HepG2 (cell line): ENCODE measurements around the gene HECTD1. TPM values are rescaled to one million over a fixed set of nuclear protein-coding genes. Genes with fewer than 3 reads are reported as not detected.

Source experiments
- ATAC-seq: fragments of 200-7000 bp; cut with Tn5 transposase; 3 replicates; pipeline ENCODE4 v1.9.1; 2020; ENCODE audit warnings: mild to moderate bottlenecking, moderate library complexity
- BruUV-seq: library from RNA; stranded (reverse); fragments of 400-500 nt; replicated peaks from 2 replicates; lab custom pipeline; 2021; lab: Mats Ljungman, UMichigan
- CTCF ChIA-PET: fragments of 300-600 bp; formaldehyde crosslinking; extraction: SDS; loops from one replicate; lab custom pipeline; 2021; ENCODE audit warnings: low total read pairs, inconsistent platforms, low intra/inter-chr PET ratio; lab: Yijun Ruan, JAX
- POLR2A ChIA-PET: fragments of 350-600 bp; sonication (Branson Sonifier 250); formaldehyde crosslinking; loops from one replicate; lab custom pipeline; 2020; ENCODE audit warnings: antibody characterized with exemption, inconsistent platforms; lab: Yijun Ruan, JAX
- DNase-seq: peaks from one replicate; pipeline ENCODE4 v3.0.0-alpha.2; 2015; ENCODE audit warnings: low spot score
- FAIRE-seq: peaks from 3 replicates; lab custom pipeline; 2011; peaks lifted over from hg19 to GRCh38; lab: Jason Lieb, UNC
- H2AFZ ChIP-seq: one replicate; pipeline ENCODE4 v1.6.1; 2011; ENCODE audit warnings: low read length, inconsistent platforms
- H3K27ac ChIP-seq: fragments of 300-600 bp; 3 replicates; pipeline ENCODE4 v1.8.0; 2011; ENCODE audit warnings: mixed run types, mild to moderate bottlenecking, mixed read lengths, low read length, inconsistent platforms; ENCODE audit not compliant: insufficient read depth; ENCODE audit errors: extremely low read length
- H3K27me3 ChIP-seq, 2 experiments: fragments of 200-600 bp in 1 of 2; 2 replicates in 1 of 2; 3 replicates in 1 of 2; pipeline versions ENCODE4 v1.6.0 to v1.8.0; 2011; ENCODE audit warnings: low read length in 2 of 2, mild to moderate bottlenecking in 2 of 2, moderate library complexity in 2 of 2, inconsistent platforms in 1 of 2; ENCODE audit not compliant: insufficient read depth in 2 of 2, control insufficient read depth in 1 of 2
- H3K36me3 ChIP-seq, 2 experiments: fragments of 200-600 bp in 1 of 2; replicated peaks in 1 of 2; 2 replicates in 1 of 2; 3 replicates in 1 of 2; pipeline versions ENCODE4 v1.5.1 to v1.8.0; 2011; ENCODE audit warnings: low read length in 2 of 2, inconsistent platforms in 1 of 2; ENCODE audit not compliant: insufficient read depth in 2 of 2, control insufficient read depth in 1 of 2
- H3K4me1 ChIP-seq: 2 replicates; pipeline ENCODE4 v1.5.1; 2012; ENCODE audit warnings: low read length, inconsistent platforms; ENCODE audit not compliant: insufficient read depth
- H3K4me2 ChIP-seq: 2 replicates; pipeline ENCODE4 v1.6.0; 2011; ENCODE audit warnings: low read depth, low read length, inconsistent platforms
- H3K4me3 ChIP-seq, 3 experiments: fragments of 200-600 bp in 1 of 3; sonication (generic), shearing (Covaris generic) in 1 of 3; replicated peaks in 1 of 3; 2 replicates each; pipeline ENCODE4 v1.5.1; 2011 to 2016; ENCODE audit warnings: low read length in 3 of 3, inconsistent platforms in 2 of 3, low read depth in 2 of 3, mild to moderate bottlenecking in 2 of 3, control low read depth in 1 of 3, mixed read lengths in 1 of 3; ENCODE audit not compliant: insufficient read depth in 1 of 3
- H3K79me2 ChIP-seq: one replicate; pipeline ENCODE4 v1.6.1; 2011; ENCODE audit warnings: low read length, inconsistent platforms; ENCODE audit not compliant: insufficient read depth
- H3K9ac ChIP-seq: 2 replicates; pipeline ENCODE4 v1.6.0; 2011; ENCODE audit warnings: mild to moderate bottlenecking, low read depth, low read length, inconsistent platforms; ENCODE audit not compliant: insufficient read depth
- H3K9me3 ChIP-seq: 2 replicates; pipeline ENCODE4 v1.5.1; 2012; ENCODE audit warnings: mild to moderate bottlenecking, low read length
- H4K20me1 ChIP-seq: 2 replicates; pipeline ENCODE4 v1.6.0; 2011; ENCODE audit warnings: inconsistent platforms, mild to moderate bottlenecking, low read length, moderate library complexity; ENCODE audit not compliant: insufficient read depth
- CENPT ChIP-seq: sonication (generic); formaldehyde crosslinking; IDR thresholded peaks from 2 replicates; pipeline ENCODE4 v1.8.0; 2022; ENCODE audit warnings: low read depth, mild to moderate bottlenecking, moderate library complexity, missing genetic modification reagents
- HOXA9 ChIP-seq: sonication (generic); formaldehyde crosslinking; IDR thresholded peaks from 2 replicates; pipeline ENCODE4 v1.8.1; 2022; ENCODE audit warnings: missing genetic modification reagents, mild to moderate bottlenecking, moderate library complexity, borderline replicate concordance
- IKZF1 ChIP-seq: fragments of 450-650 bp; IDR thresholded peaks from 2 replicates; pipeline ENCODE4 v1.7.1; 2016
- ISL2 ChIP-seq: sonication (generic); formaldehyde crosslinking; IDR thresholded peaks from 2 replicates; pipeline ENCODE4 v1.5.0; 2020; ENCODE audit warnings: missing genetic modification reagents
- JUNB ChIP-seq: sonication (generic); formaldehyde crosslinking; IDR thresholded peaks from 2 replicates; pipeline ENCODE4 v1.8.0; 2022; ENCODE audit warnings: missing genetic modification reagents, mild to moderate bottlenecking, borderline replicate concordance
- MEF2D ChIP-seq: sonication (generic); formaldehyde crosslinking; IDR thresholded peaks from 2 replicates; pipeline ENCODE4 v1.5.1; 2020; ENCODE audit warnings: mild to moderate bottlenecking, missing genetic modification reagents
- NFIB ChIP-seq: sonication (generic); formaldehyde crosslinking; IDR thresholded peaks from 2 replicates; pipeline ENCODE4 v1.9.0; 2021; ENCODE audit warnings: missing genetic modification reagents, mild to moderate bottlenecking, borderline replicate concordance
- NPAS2 ChIP-seq: sonication (generic); formaldehyde crosslinking; IDR thresholded peaks from 2 replicates; pipeline ENCODE4 v1.8.0; 2022; ENCODE audit warnings: mild to moderate bottlenecking, missing genetic modification reagents, borderline replicate concordance
- USF2 ChIP-seq, 2 experiments: sonication (generic) in 1 of 2; formaldehyde crosslinking in 1 of 2; IDR thresholded peaks; 2 replicates each; pipeline versions ENCODE4 v1.5.1 to v1.6.1; 2011 to 2020; ENCODE audit warnings: borderline replicate concordance in 1 of 2, low read depth in 1 of 2, low read length in 1 of 2, mild to moderate bottlenecking in 1 of 2, missing genetic modification reagents in 1 of 2, moderate library complexity in 1 of 2
- ZBTB8A ChIP-seq: sonication (generic); formaldehyde crosslinking; IDR thresholded peaks from 2 replicates; pipeline ENCODE4 v1.4.0; 2020; ENCODE audit warnings: mild to moderate bottlenecking, low read depth, missing genetic modification reagents, borderline replicate concordance
- ZNF772 ChIP-seq: sonication (generic); formaldehyde crosslinking; IDR thresholded peaks from 2 replicates; pipeline ENCODE4 v1.5.0; 2020; ENCODE audit warnings: mild to moderate bottlenecking, missing genetic modification reagents
- ZNF782 ChIP-seq: sonication (generic); formaldehyde crosslinking; IDR thresholded peaks from 2 replicates; pipeline ENCODE4 v1.4.0; 2020; ENCODE audit warnings: missing genetic modification reagents, mild to moderate bottlenecking, borderline replicate concordance
- ZNF800 ChIP-seq: sonication (generic); formaldehyde crosslinking; IDR thresholded peaks from 2 replicates; pipeline ENCODE4 v1.4.0; 2020; ENCODE audit warnings: missing genetic modification reagents
- WGBS: methylation state at CpG from one replicate; pipeline ENCODE4 v1.1.6; 2017; ENCODE audit warnings: low lambda C conversion rate; 5-methylcytosine and 5-hydroxymethylcytosine counted together
- in situ Hi-C: cut with HindIII; loops from 2 replicates; pipeline ENCODE4 v1.10.0; 2017; ENCODE audit warnings: low pct_unique_long_range_greater_than_20kb; ENCODE audit not compliant: extremely low pct_ligation_motif_present
- intact Hi-C: fragments of 100-400 bp; cut with micrococcal nuclease; formaldehyde crosslinking; loops from one replicate; pipeline ENCODE4 v1.10.0; 2022; ENCODE audit not compliant: unreplicated experiment
- polyA plus RNA-seq, 8 experiments: library from polyadenylated mRNA; depleted of rRNA in 3 of 8; stranded (reverse) in 7 of 8; unstranded in 1 of 8; fragments of >200 nt; fragmentation: Illumina TruSeq in 4 of 8; extraction: Trizol in 4 of 8; gene quantifications; 2 replicates each; pipeline versions ENCODE4 v1.2.1 to v1.2.3, GENCODE V29; 2011 to 2016; ENCODE audit warnings: low read depth in 4 of 8, missing spikeins in 1 of 8, mixed read lengths in 1 of 8; ENCODE audit not compliant: insufficient read depth in 1 of 8
- total RNA-seq, 5 experiments: library from RNA; depleted of rRNA; stranded (reverse); fragments of >200 nt; fragmentation: Illumina TruSeq; extraction: Trizol; gene quantifications; 2 replicates each; pipeline ENCODE4 v1.2.3, GENCODE V29; 2016; ENCODE audit warnings: low read depth in 1 of 5

HECTD1 gene
- total and polyA plus RNA-seq, 2 of the 13 experiments (the other 11 are each of a cell fraction or from before 2014, with no cell fraction given), result 312 to 560 TPM

- no peak for TF ChIP-seq NPAS2 (CRISPR knock-in tag)
- no peak for TF ChIP-seq ZNF800 (CRISPR knock-in tag)
- no peak for TF ChIP-seq NFIB (CRISPR knock-in tag)
- TF ChIP-seq HOXA9 (CRISPR knock-in tag), result no peak
- no peak for TF ChIP-seq ZNF782 (CRISPR knock-in tag)
- TF ChIP-seq JUNB (CRISPR knock-in tag), result no peak
- TF ChIP-seq IKZF1, result no peak
- no peak for TF ChIP-seq CENPT (CRISPR knock-in tag)
- TF ChIP-seq MEF2D (CRISPR knock-in tag), result 0 out of 2 replicates have a peak, but pooled peaks have one; percentile 42
- TF ChIP-seq, all 625 proteins: peak for 59
Measured at GRCh38 chr14:31164115-31164514, 43.5 kb downstream of the HECTD1 start (continued).

- DNase-seq (no peak), ATAC-seq (peak; percentile 5), FAIRE-seq (no peak)
- H3K27me3 ChIP-seq, result no peaks in the 10 kb centered on the region
- H3K4me2 ChIP-seq, result no peak overlapping the region
- intact Hi-C loops (no loop called here), in situ Hi-C loops (no loop called here)
- no peak overlapping the region for H3K9ac ChIP-seq
- CTCF ChIA-PET, result no interaction called here
- H3K9me3 ChIP-seq, result no peaks in the 10 kb centered on the region
- POLR2A ChIA-PET, result interaction anchor here (1.7 kb wide), 1 partner anchor 45 kb away, joined by 6 read pairs; the partner anchor contains the start of gene HECTD1
- no TSS peak for BruUV-seq
- H3K4me3 ChIP-seq, result no peak overlapping the region
- no peak overlapping the region for H3K27ac ChIP-seq
- peaks cover 37% of the 10 kb centered on the region for H3K4me1 ChIP-seq
- H3K79me2 ChIP-seq, result no peaks in the 10 kb centered on the region
- no peaks in the 10 kb centered on the region for H4K20me1 ChIP-seq
- H2AFZ ChIP-seq, result no peak overlapping the region
- WGBS, result 95% methylated on average over 16 of the region's 16 CpGs
- peaks cover 46 to 91% of the 10 kb centered on the region in 2 experiments for H3K36me3 ChIP-seq
- TF ChIP-seq ZNF772 (CRISPR knock-in tag) (no peak), USF2 (IDR thresholded peaks at IDR 0.05; ENCODE audit: low read depth, low read length) (no peak), USF2 (CRISPR knock-in tag; IDR thresholded peaks at IDR 0.05; ENCODE audit: borderline replicate concordance) (no peak), ZBTB8A (no peak), ISL2 (no peak)
Measured at GRCh38 chr14:31162910-31163649, 44.5 kb downstream of the HECTD1 start.
